ENCODE data around the gene RNU7-1. TPM values are rescaled to one million over a fixed set of nuclear protein-coding genes. Genes with fewer than 3 reads are reported as not detected.

RNU7-1 gene
- total RNA-seq, 1 experiment from 2014 or later = not detected

DNA sequence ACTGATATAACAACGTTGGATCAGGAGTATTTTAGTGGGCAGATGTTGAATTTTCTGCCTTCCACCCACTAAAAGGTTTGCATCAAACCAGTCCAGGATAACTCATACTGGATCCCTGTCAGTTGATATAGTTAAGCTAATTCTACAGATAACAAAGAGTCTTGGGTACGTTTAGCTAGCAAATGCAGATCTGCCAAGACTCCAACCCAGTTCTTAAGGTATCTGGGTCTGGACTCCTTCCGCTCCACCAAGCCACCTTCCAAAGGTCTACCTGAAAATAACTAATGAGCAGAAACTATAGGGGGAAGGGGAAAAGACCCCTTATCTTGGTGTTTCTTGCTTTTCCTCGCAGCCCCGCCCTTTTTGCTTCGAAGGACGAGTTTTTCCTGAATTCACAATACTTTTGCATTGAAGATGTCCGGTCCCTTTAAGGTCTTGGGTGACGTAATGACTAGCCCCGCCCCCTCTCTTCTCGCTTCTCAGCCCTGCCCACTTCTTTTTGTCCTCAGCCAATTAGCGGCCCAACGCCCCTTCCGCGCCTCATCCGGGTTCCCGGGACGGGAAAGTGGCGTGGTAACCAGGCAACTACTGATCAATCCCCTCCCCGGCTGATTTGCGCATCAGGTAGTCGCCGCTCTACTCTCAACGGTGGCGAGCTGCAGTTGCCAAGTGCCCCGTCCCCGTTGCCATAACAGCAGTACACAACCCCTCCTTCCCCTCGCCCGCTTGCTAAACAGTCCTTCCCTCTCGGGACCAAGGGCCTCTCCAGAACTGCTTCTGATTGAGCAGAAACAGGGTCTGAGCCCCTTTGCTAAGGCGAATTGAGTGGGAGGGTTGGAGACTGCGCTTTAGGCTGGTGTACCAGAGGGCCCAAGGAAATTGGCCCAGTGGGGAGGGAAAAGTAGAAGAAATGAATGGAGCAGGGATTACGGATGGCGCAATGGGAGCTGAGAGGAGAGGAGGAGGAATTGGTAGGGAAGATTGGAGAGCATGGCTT, 39.0 kb upstream of the RNU7-1 start, which contains the start of gene LRRC23:
TSS of gene LRRC23 (plus strand) at position 543 of the 997 bp plus-strand sequence. CDS start 812 bp downstream, outside the sequence.
- Mint-ChIP-seq H3K9me3 (no peaks in the 10 kb centered on the region), H3K27ac (no peak within 1 kb of the TSS; the same call in 1 of the 2 replicates), H3K4me1 (peaks cover 10% of the 10 kb centered on the region), H3K4me3 (no peak within 1 kb of the TSS), H3K36me3 (no peaks in the 10 kb centered on the region), H3K27me3 (ENCODE audit: low read depth) (peaks cover 6% of the 10 kb centered on the region; the same call in 1 of the 2 replicates)
- ChIA-PET CTCF (interaction anchor here (1.4 to 8.0 kb wide), 6 partner anchors 13 to 35 kb away, joined by 3 to 53 read pairs (median 11); partner anchors contain the start of gene SPSB2), POLR2A (interaction anchor here (1.0 to 2.1 kb wide), 5 partner anchors 13 to 83 kb away, joined by 4 to 12 read pairs (median 8); partner anchors contain the start of genes C12orf57, GPR162, RNU7-1 and SPSB2)
- TF ChIP-seq SP1 (CRISPR knock-in tag; conservative IDR thresholded peaks at IDR 0.05) = peak; percentile 81
- TF ChIP-seq ELF4 (CRISPR knock-in tag; IDR thresholded peaks at IDR 0.05; ENCODE audit: low read depth) = no peak
- 0 out of 2 replicates have a peak, but pooled peaks have one; percentile 51 for TF ChIP-seq CREM (CRISPR knock-in tag; IDR thresholded peaks at IDR 0.05)
- TF ChIP-seq EMX1 (CRISPR knock-in tag; IDR thresholded peaks at IDR 0.05) = no peak
- no peak for TF ChIP-seq ESRRA (CRISPR knock-in tag; IDR thresholded peaks at IDR 0.05; ENCODE audit: borderline replicate concordance)
- no peak for TF ChIP-seq OVOL2 (CRISPR knock-in tag; IDR thresholded peaks at IDR 0.05; ENCODE audit: borderline replicate concordance)
- TF ChIP-seq, protein P1, sequence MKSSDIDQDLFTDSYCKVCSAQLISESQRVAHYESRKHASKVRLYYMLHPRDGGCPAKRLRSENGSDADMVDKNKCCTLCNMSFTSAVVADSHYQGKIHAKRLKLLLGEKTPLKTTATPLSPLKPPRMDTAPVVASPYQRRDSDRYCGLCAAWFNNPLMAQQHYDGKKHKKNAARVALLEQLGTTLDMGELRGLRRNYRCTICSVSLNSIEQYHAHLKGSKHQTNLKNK (CRISPR knock-in tag; IDR thresholded peaks at IDR 0.05) = no peak
- TF ChIP-seq GABPB1 (CRISPR knock-in tag; IDR thresholded peaks at IDR 0.05) = peak; percentile 44; the same call in 1 of the 2 replicates
- TF ChIP-seq, protein P2, sequence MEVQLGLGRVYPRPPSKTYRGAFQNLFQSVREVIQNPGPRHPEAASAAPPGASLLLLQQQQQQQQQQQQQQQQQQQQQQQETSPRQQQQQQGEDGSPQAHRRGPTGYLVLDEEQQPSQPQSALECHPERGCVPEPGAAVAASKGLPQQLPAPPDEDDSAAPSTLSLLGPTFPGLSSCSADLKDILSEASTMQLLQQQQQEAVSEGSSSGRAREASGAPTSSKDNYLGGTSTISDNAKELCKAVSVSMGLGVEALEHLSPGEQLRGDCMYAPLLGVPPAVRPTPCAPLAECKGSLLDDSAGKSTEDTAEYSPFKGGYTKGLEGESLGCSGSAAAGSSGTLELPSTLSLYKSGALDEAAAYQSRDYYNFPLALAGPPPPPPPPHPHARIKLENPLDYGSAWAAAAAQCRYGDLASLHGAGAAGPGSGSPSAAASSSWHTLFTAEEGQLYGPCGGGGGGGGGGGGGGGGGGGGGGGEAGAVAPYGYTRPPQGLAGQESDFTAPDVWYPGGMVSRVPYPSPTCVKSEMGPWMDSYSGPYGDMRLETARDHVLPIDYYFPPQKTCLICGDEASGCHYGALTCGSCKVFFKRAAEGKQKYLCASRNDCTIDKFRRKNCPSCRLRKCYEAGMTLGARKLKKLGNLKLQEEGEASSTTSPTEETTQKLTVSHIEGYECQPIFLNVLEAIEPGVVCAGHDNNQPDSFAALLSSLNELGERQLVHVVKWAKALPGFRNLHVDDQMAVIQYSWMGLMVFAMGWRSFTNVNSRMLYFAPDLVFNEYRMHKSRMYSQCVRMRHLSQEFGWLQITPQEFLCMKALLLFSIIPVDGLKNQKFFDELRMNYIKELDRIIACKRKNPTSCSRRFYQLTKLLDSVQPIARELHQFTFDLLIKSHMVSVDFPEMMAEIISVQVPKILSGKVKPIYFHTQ (CRISPR knock-in tag; IDR thresholded peaks at IDR 0.05) = 0 out of 2 replicates have a peak, but pooled peaks have one; percentile 41
- TF ChIP-seq, protein P3, sequence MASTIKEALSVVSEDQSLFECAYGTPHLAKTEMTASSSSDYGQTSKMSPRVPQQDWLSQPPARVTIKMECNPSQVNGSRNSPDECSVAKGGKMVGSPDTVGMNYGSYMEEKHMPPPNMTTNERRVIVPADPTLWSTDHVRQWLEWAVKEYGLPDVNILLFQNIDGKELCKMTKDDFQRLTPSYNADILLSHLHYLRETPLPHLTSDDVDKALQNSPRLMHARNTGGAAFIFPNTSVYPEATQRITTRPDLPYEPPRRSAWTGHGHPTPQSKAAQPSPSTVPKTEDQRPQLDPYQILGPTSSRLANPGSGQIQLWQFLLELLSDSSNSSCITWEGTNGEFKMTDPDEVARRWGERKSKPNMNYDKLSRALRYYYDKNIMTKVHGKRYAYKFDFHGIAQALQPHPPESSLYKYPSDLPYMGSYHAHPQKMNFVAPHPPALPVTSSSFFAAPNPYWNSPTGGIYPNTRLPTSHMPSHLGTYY (CRISPR knock-in tag; IDR thresholded peaks at IDR 0.05) = no peak
- TF ChIP-seq, protein P4, sequence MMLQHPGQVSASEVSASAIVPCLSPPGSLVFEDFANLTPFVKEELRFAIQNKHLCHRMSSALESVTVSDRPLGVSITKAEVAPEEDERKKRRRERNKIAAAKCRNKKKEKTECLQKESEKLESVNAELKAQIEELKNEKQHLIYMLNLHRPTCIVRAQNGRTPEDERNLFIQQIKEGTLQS (CRISPR knock-in tag; conservative IDR thresholded peaks at IDR 0.05) = no peak
- TF ChIP-seq ETV6 (CRISPR knock-in tag; IDR thresholded peaks at IDR 0.05) = peak; percentile 28; the same call in 1 of the 2 replicates
- peak; percentile 72; the same call in 1 of the 2 replicates for TF ChIP-seq FOXK1 (CRISPR knock-in tag; IDR thresholded peaks at IDR 0.05)
- peak; percentile 96 for ATAC-seq
- peak; percentile 100 for DNase-seq (ENCODE audit: low spot score)

DNA sequence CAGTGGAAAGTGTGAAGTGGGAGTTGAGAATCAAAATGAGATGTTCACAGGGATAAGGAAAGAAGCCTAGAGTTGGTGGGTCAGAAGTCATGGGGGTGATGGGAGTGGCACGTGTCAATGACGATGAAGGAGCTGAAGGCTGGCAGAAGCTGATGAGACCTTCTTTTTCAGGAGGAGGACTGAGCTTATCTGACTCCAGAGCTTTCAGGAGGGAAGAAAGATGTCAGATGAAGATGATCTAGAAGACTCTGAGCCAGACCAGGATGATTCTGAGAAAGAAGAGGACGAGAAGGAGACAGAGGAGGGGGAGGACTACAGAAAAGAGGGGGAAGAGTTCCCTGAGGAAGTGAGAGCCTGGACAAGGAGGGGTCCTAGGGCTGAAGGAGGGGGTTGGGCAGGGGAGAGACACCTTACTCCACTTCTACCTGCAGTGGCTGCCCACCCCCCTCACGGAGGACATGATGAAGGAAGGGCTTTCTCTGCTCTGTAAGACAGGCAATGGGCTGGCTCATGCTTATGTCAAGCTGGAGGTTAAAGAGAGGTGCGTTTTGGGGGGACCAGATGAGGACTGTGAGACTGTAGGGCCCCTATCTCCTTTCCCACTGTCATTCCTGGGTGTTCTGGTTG, 38.1 kb upstream of the RNU7-1 start:
- DNase-seq (ENCODE audit: low spot score) (no peak), ATAC-seq (no peak)
- Mint-ChIP-seq H3K4me3 (no peak overlapping the region), H3K27ac (no peak overlapping the region), H3K9me3 (no peaks in the 10 kb centered on the region), H3K4me1 (peaks cover 3% of the 10 kb centered on the region; the same call in 1 of the 2 replicates), H3K36me3 (no peaks in the 10 kb centered on the region), H3K27me3 (ENCODE audit: low read depth) (peaks cover 6% of the 10 kb centered on the region)
- CTCF ChIA-PET = interaction anchor here (1.4 to 8.0 kb wide), 6 partner anchors 14 to 36 kb away, joined by 3 to 53 read pairs (median 11); partner anchors contain the start of gene SPSB2
- TF ChIP-seq ZNF219 (CRISPR knock-in tag; IDR thresholded peaks at IDR 0.05; ENCODE audit: borderline replicate concordance) (no peak), ATF1 (CRISPR knock-in tag; IDR thresholded peaks at IDR 0.05) (no peak), NFYB (CRISPR knock-in tag; conservative IDR thresholded peaks at IDR 0.05; ENCODE audit: low read depth) (no peak), SMAD4 (CRISPR knock-in tag; IDR thresholded peaks at IDR 0.05) (no peak), ZNF317 (CRISPR knock-in tag; IDR thresholded peaks at IDR 0.05; ENCODE audit: borderline replicate concordance, low read depth) (no peak)
- TF ChIP-seq, protein P5, sequence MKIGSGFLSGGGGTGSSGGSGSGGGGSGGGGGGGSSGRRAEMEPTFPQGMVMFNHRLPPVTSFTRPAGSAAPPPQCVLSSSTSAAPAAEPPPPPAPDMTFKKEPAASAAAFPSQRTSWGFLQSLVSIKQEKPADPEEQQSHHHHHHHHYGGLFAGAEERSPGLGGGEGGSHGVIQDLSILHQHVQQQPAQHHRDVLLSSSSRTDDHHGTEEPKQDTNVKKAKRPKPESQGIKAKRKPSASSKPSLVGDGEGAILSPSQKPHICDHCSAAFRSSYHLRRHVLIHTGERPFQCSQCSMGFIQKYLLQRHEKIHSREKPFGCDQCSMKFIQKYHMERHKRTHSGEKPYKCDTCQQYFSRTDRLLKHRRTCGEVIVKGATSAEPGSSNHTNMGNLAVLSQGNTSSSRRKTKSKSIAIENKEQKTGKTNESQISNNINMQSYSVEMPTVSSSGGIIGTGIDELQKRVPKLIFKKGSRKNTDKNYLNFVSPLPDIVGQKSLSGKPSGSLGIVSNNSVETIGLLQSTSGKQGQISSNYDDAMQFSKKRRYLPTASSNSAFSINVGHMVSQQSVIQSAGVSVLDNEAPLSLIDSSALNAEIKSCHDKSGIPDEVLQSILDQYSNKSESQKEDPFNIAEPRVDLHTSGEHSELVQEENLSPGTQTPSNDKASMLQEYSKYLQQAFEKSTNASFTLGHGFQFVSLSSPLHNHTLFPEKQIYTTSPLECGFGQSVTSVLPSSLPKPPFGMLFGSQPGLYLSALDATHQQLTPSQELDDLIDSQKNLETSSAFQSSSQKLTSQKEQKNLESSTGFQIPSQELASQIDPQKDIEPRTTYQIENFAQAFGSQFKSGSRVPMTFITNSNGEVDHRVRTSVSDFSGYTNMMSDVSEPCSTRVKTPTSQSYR (CRISPR knock-in tag; IDR thresholded peaks at IDR 0.05) = no peak
- TF ChIP-seq, protein P6, sequence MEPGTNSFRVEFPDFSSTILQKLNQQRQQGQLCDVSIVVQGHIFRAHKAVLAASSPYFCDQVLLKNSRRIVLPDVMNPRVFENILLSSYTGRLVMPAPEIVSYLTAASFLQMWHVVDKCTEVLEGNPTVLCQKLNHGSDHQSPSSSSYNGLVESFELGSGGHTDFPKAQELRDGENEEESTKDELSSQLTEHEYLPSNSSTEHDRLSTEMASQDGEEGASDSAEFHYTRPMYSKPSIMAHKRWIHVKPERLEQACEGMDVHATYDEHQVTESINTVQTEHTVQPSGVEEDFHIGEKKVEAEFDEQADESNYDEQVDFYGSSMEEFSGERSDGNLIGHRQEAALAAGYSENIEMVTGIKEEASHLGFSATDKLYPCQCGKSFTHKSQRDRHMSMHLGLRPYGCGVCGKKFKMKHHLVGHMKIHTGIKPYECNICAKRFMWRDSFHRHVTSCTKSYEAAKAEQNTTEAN (CRISPR knock-in tag; IDR thresholded peaks at IDR 0.05) = no peak
- POLR2A ChIA-PET = interaction anchor here (1.0 to 2.1 kb wide), 6 partner anchors 14 to 84 kb away, joined by 3 to 12 read pairs (median 6); partner anchors contain the start of genes C12orf57, GPR162, RNU7-1 and SPSB2

Data from WTC11 (cell line).